Ectodermal cell (in vitro differentiated cells): ENCODE measurements around the gene KDM2A.

Experiments used
- H3K27ac ChIP-seq: 2 replicates; pipeline ENCODE4 v1.7.0; 2013; ENCODE audit warnings: mild to moderate bottlenecking, low read depth, low read length; ENCODE audit not compliant: insufficient read depth, poor library complexity, severe bottlenecking
- H3K27me3 ChIP-seq: 2 replicates; pipeline ENCODE4 v1.7.0; 2013; ENCODE audit warnings: mild to moderate bottlenecking, low read length; ENCODE audit not compliant: insufficient read depth, control insufficient read depth, poor library complexity, severe bottlenecking
- H3K36me3 ChIP-seq: one replicate; pipeline ENCODE4 v1.7.0; 2013; ENCODE audit warnings: low read length; ENCODE audit not compliant: control insufficient read depth, insufficient read depth
- H3K4me1 ChIP-seq: one replicate; pipeline ENCODE4 v1.7.0; 2013; ENCODE audit warnings: low read length; ENCODE audit not compliant: control insufficient read depth, insufficient read depth
- H3K4me3 ChIP-seq: 2 replicates; pipeline ENCODE4 v1.7.0; 2013; ENCODE audit warnings: low read depth, low read length, control low read depth; ENCODE audit not compliant: insufficient read depth
- H3K9me3 ChIP-seq: 2 replicates; pipeline ENCODE4 v1.7.0; 2013; ENCODE audit warnings: mild to moderate bottlenecking, low read length, moderate library complexity; ENCODE audit not compliant: control insufficient read depth
- WGBS, 2 experiments: methylation state at CpG; one replicate each; pipeline ENCODE4 v1.1.7; 2013; ENCODE audit warnings: missing lambda C conversion rate in 2 of 2; 5-methylcytosine and 5-hydroxymethylcytosine counted together

The KDM2A gene

DNA sequence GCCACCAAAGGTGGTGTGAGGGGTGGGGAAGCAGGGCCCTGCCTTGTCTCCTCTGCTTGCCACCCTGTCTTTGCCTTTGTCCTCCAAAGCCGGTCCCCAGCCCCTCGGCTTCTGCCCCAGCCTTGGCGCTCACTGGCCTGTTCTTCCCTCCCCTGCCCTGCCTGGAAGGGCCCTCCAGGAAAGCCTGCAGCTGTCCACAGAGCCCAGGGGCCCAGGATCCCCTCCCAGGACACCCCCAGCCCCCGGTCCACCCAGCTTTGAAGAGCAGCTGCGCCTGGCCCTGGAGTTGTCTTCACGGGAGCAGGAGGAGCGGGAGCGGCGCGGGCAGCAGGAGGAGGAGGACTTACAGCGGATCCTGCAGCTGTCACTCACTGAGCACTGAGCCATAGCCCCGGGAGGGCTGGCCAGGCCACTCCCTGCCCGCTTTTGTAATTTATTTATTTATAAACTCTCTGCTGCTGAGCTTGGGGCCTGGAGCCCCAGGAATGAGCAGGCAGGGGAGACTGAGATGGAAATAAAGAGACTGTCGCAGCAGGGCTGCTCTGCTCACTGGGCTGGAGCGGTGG is 183.0 kb downstream of the KDM2A start:
- Histone ChIP-seq H3K4me1 (peaks cover 19% of the 10 kb centered on the region), H3K27me3 (peaks cover 19% of the 10 kb centered on the region), H3K36me3 (no peaks in the 10 kb centered on the region), H3K27ac (no peak overlapping the region), H3K9me3 (no peaks in the 10 kb centered on the region), H3K4me3 (peak overlapping the region; percentile 50)
- WGBS, 2 experiments: 13% methylated on average over 15 of the region's 15 CpGs

DNA sequence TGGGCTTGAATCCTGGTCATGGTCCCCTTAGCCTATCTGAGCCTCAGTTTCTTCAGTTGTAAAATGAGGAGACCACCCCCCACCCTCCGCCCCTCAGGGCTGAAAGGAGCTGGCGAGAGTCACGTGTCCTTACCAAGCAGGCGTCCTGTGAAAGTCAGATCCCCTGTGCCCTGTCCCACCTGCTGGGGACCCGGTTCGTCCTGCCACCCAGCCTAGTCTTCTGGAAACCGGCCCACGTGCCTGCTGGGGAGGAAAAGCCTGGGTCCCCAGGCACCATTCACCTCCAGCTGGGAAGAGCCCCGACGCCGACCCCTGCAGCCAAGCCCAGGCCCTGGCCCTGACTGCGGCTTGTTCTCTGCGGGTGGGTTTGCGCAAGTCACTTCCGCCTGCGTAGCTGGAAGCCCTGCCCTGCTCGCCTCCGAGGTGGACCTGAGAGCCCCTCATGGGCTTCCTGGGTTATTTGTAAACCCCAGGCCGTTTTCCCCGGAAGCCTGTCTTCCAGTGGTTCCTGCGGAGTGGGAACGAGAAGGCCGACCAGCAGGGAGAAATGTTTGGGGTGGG is 183.6 kb downstream of the KDM2A start:
- Histone ChIP-seq H3K9me3 (no peaks in the 10 kb centered on the region), H3K36me3 (no peaks in the 10 kb centered on the region), H3K27me3 (peaks cover 19% of the 10 kb centered on the region), H3K27ac (peak overlapping the region; percentile 16), H3K4me3 (peak overlapping the region; percentile 50), H3K4me1 (peaks cover 19% of the 10 kb centered on the region)
- WGBS, 2 experiments: 3 to 4% methylated on average over 23 of the region's 23 CpGs

DNA sequence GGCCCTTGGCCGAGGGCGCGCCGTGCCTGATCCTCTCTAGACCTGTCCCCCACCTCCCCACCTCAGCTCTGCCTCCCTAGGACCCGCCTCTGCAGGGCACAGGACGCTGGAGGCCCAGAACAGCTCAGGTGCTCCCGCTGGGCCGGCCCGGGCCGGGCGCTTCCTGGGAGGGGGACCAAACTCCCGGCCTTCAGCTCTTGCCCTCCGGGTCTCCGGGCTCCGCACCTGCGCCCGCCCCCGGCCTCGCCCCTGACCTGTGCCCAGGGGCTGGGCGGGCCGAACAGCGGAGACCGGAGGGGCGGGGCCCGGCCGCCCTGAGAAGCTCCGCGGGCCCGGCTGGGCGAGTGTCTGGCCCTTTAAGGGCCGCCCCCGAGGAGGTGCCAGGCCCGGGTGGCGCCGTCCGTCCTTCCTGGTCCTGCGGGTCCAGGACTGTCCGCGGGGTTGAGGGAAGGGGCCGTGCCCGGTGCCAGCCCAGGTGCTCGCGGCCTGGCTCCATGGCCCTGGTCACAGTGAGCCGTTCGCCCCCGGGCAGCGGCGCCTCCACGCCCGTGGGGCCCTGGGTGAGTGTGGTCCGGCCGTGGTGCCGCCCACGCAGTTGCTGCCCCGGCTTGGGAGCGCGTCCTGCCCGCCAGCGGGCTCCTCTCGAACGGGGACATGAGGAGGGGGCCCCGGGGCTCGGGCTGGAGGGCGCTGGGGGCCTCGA is 184.2 kb downstream of the KDM2A start, which contains the start of gene SSH3:
TSS of gene SSH3 (plus strand) at position 399 of the 703 bp plus-strand sequence. CDS start at position 495, 96 bp downstream.
- peak within 1 kb of the TSS; percentile 16 for H3K27ac ChIP-seq
- H3K36me3 ChIP-seq: no peaks in the 10 kb centered on the region
- H3K4me3 ChIP-seq: peak within 1 kb of the TSS; percentile 50
- peaks cover 19% of the 10 kb centered on the region for H3K4me1 ChIP-seq
- H3K9me3 ChIP-seq: no peaks in the 10 kb centered on the region
- peaks cover 19% of the 10 kb centered on the region for H3K27me3 ChIP-seq
- WGBS, 2 experiments: 0% methylated on average over 65 of the region's 65 CpGs

DNA sequence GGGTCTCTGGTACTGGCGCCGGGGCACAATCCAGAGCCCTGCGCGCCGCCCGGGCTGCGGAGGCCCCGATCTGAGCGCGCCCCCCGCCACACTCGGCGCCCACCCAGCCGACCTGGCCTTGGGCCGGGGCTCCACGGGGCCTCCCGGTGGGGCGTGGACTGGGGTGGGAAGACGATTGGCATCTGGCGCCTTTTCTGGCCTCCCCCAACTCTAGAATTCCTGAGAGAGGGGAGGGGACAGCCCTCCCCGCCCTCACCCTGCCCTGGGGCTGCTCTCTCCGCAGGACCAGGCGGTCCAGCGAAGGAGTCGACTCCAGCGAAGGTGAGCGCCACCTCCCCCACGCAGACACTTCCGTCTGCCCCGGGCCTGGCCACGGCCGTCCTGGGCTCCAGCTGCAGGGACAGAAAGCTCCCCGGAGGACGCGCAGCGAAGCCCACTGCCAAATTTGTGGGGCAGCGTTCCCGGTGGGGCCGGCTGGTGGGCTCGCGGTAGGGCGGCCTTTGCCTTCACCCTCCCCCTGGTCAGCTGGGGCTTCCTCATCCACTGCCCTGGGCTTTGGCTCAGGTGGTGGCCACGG is 184.9 kb downstream of the KDM2A start:
- no peaks in the 10 kb centered on the region for H3K9me3 ChIP-seq
- no peak overlapping the region for H3K27ac ChIP-seq

DNA sequence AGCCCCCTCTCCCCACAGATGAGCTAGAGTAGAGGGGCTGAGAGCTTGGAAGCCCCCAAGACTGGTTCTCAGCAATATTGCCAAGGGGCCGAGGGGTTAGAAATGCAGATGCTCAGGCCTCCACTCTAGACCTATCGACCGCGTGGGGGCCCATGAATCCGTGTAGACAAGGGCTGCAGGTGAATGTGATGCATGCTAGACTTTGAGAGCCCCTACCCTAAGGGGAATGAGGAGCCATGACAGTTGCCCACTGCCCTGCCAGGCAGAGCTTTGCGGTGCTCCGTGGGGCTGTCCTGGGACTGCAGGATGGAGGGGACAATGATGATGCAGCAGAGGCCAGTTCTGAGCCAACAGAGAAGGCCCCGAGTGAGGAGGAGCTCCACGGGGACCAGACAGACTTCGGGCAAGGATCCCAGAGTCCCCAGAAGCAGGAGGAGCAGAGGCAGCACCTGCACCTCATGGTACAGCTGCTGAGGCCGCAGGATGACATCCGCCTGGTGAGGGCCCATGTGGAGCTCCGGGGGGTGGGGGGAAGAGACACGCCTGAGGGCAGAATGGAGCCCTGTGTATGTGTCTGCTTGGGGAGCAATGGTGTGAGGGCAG is 185.5 kb downstream of the KDM2A start:
- peak overlapping the region; percentile 50 for H3K4me3 ChIP-seq
- H3K36me3 ChIP-seq: no peaks in the 10 kb centered on the region
- no peak overlapping the region for H3K27ac ChIP-seq
- H3K27me3 ChIP-seq: peaks cover 19% of the 10 kb centered on the region
- H3K4me1 ChIP-seq: peaks cover 19% of the 10 kb centered on the region
- H3K9me3 ChIP-seq: no peaks in the 10 kb centered on the region
- 83 to 84% methylated on average over 14 of the region's 14 CpGs for WGBS, 2 experiments

More for the DNA sequence above, 184.9 kb downstream of the KDM2A start:
- peaks cover 19% of the 10 kb centered on the region for H3K27me3 ChIP-seq
- WGBS, 2 experiments: 3% methylated on average over 43 of the region's 43 CpGs
- peaks cover 19% of the 10 kb centered on the region for H3K4me1 ChIP-seq
- no peaks in the 10 kb centered on the region for H3K36me3 ChIP-seq
- peak overlapping the region; percentile 50 for H3K4me3 ChIP-seq

DNA sequence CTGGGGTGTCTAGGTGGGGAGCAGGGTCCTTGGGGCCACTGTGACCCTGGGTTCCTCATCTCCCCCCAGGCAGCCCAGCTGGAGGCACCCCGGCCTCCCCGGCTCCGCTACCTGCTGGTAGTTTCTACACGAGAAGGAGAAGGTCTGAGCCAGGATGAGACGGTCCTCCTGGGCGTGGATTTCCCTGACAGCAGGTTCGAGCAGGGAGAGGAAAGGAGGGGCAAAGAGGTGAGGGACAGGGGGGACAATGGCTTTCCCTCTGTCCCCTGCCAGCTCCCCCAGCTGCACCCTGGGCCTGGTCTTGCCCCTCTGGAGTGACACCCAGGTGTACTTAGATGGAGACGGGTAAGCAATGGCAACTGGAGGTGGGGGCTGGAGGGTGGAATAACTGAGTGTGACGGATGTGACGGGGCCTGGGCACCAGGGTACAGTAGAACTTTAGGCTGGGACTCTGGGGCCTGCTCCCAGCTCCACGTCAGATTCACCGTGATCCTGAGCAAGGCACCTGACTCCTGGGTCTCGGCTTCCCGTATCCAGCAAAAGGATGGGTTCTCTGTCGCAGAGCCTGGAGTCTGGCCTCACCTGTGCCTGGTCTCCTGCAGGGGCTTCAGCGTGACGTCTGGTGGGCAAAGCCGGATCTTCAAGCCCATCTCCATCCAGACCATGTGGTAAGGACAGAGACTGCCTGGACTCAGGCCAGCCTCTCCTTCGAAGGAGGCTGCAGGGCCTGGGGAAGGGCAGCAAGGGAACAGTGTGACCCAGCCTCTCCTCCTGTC is 187.9 kb downstream of the KDM2A start:
- Histone ChIP-seq H3K27ac (no peak overlapping the region), H3K36me3 (no peaks in the 10 kb centered on the region), H3K4me3 (no peak overlapping the region), H3K9me3 (no peaks in the 10 kb centered on the region), H3K4me1 (peaks cover 14% of the 10 kb centered on the region), H3K27me3 (peaks cover 19% of the 10 kb centered on the region)
- WGBS, 2 experiments: 92 to 94% methylated on average over 19 of the region's 19 CpGs

DNA sequence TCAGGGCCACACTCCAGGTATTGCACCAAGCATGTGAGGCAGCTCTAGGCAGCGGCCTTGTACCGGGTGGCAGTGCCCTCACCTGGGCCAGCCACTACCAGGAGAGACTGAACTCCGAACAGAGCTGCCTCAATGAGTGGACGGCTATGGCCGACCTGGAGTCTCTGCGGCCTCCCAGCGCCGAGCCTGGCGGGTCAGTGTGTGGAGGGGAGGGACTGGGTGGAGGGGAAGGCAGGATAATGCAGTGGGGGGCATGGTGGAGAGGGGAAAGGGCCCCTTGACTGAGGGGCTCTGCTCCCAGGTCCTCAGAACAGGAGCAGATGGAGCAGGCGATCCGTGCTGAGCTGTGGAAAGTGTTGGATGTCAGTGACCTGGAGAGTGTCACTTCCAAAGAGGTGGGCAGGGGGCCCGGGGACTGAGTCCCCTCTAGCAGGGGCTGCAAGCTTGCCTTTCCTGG is 188.5 kb downstream of the KDM2A start:
- Histone ChIP-seq H3K4me3 (no peak overlapping the region), H3K36me3 (no peaks in the 10 kb centered on the region), H3K4me1 (peaks cover 8% of the 10 kb centered on the region), H3K9me3 (no peaks in the 10 kb centered on the region), H3K27me3 (peaks cover 19% of the 10 kb centered on the region), H3K27ac (no peak overlapping the region)
- 93 to 95% methylated on average over 12 of the region's 12 CpGs for WGBS, 2 experiments
